Activated CD8-positive, alpha-beta memory T cell treated with anti-CD3 and anti-CD28 coated beads, Interleukin-2, amount 10 ng/mL, durations not matched to agents 7 days and 5 days (primary cell): ENCODE measurements around the gene PKP2. TPM values are rescaled to one million over a fixed set of nuclear protein-coding genes. Genes with fewer than 3 reads are reported as not detected.
"Not testable (repeated sequence)": the region's sequence is repeated elsewhere in the genome, so short reads cannot be mapped to it uniquely, and the experiment has no call there.

Source experiments
- ATAC-seq: fragments of 150-1000 bp; cut with Tn5 transposase; one replicate; pipeline ENCODE4 v1.10.0; 2021; ENCODE audit warnings: moderate library complexity
- CTCF ChIA-PET: fragments of 350-600 bp; sonication (Branson Sonifier 250); formaldehyde crosslinking; loops from one replicate; lab custom pipeline; 2021; ENCODE audit warnings: antibody characterized with exemption; lab: Charles Lee
- DNase-seq: peaks from one replicate; pipeline ENCODE4 v3.0.0-alpha.2; 2020
- H3K27ac Mint-ChIP-seq: one replicate; pipeline ENCODE4 v1.8.0; 2021; ENCODE audit warnings: mild to moderate bottlenecking, mixed read lengths
- H3K27me3 Mint-ChIP-seq: one replicate; pipeline ENCODE4 v1.8.0; 2021; ENCODE audit warnings: mixed read lengths
- H3K36me3 Mint-ChIP-seq: one replicate; pipeline ENCODE4 v1.8.0; 2021; ENCODE audit warnings: mild to moderate bottlenecking, mixed read lengths
- H3K4me1 Mint-ChIP-seq: one replicate; pipeline ENCODE4 v1.8.0; 2021; ENCODE audit warnings: mixed read lengths
- H3K4me3 Mint-ChIP-seq: one replicate; pipeline ENCODE4 v1.8.0; 2021; ENCODE audit warnings: mild to moderate bottlenecking, moderate library complexity, mixed read lengths
- H3K9me3 Mint-ChIP-seq: one replicate; pipeline ENCODE4 v1.8.0; 2022; ENCODE audit warnings: low read depth, mixed read lengths
- total RNA-seq, 2 experiments: library from RNA; stranded (reverse); gene quantifications; one replicate each; pipeline ENCODE4 v1.2.3, GENCODE V29; 2021

The PKP2 gene
- total RNA-seq, 2 experiments from 2014 or later: not detected

GRCh38 chr12:32868885-32869284 lies 27.7 kb downstream of the PKP2 start:
- Mint-ChIP-seq H3K4me1 (no peaks in the 10 kb centered on the region), H3K36me3 (no peaks in the 10 kb centered on the region), H3K27ac (no peak overlapping the region), H3K4me3 (no peak overlapping the region), H3K9me3 (no peaks in the 10 kb centered on the region), H3K27me3 (peaks cover 3% of the 10 kb centered on the region)
- ATAC-seq (no peak), DNase-seq (no peak)
- CTCF ChIA-PET: no interaction called here

GRCh38 chr12:32864731-32865130 lies 31.8 kb downstream of the PKP2 start:
- DNase-seq (no peak), ATAC-seq (no peak)
- CTCF ChIA-PET: no interaction called here
- Mint-ChIP-seq H3K27me3 (no peaks in the 10 kb centered on the region), H3K36me3 (no peaks in the 10 kb centered on the region), H3K4me1 (no peaks in the 10 kb centered on the region), H3K9me3 (no peaks in the 10 kb centered on the region), H3K4me3 (no peak overlapping the region), H3K27ac (no peak overlapping the region)

GRCh38 chr12:32863128-32863527 lies 33.4 kb downstream of the PKP2 start:
- DNase-seq: no peak
- H3K36me3 Mint-ChIP-seq: no peaks in the 10 kb centered on the region
- no peaks in the 10 kb centered on the region for H3K4me1 Mint-ChIP-seq
- H3K27ac Mint-ChIP-seq: no peak overlapping the region
- ATAC-seq: no peak
- no peak overlapping the region for H3K4me3 Mint-ChIP-seq
- H3K9me3 Mint-ChIP-seq: no peaks in the 10 kb centered on the region
- CTCF ChIA-PET: no interaction called here
- no peaks in the 10 kb centered on the region for H3K27me3 Mint-ChIP-seq

- H3K4me3 Mint-ChIP-seq, ATAC-seq, H3K36me3 Mint-ChIP-seq, H3K27ac Mint-ChIP-seq, H3K4me1 Mint-ChIP-seq, H3K9me3 Mint-ChIP-seq, DNase-seq, H3K27me3 Mint-ChIP-seq, CTCF ChIA-PET: not testable (repeated sequence)
These were observed 34.9 kb downstream of the PKP2 start for GRCh38 chr12:32861658-32862057.

GRCh38 chr12:32860192-32860591 lies 36.4 kb downstream of the PKP2 start:
- Mint-ChIP-seq H3K36me3 (no peaks in the 10 kb centered on the region), H3K9me3 (no peaks in the 10 kb centered on the region), H3K27ac (no peak overlapping the region), H3K4me3 (no peak overlapping the region), H3K4me1 (no peaks in the 10 kb centered on the region), H3K27me3 (no peaks in the 10 kb centered on the region)
- no peak for DNase-seq
- CTCF ChIA-PET: no interaction called here
- no peak for ATAC-seq

- no peaks in the 10 kb centered on the region for H3K9me3 Mint-ChIP-seq
- H3K27ac Mint-ChIP-seq: no peak overlapping the region
- H3K27me3 Mint-ChIP-seq: no peaks in the 10 kb centered on the region
- DNase-seq (no peak), ATAC-seq (no peak)
- no peaks in the 10 kb centered on the region for H3K4me1 Mint-ChIP-seq
- CTCF ChIA-PET: no interaction called here
- H3K4me3 Mint-ChIP-seq: no peak overlapping the region
- H3K36me3 Mint-ChIP-seq: no peaks in the 10 kb centered on the region
These were observed 37.2 kb downstream of the PKP2 start for GRCh38 chr12:32859389-32859788.

- Mint-ChIP-seq H3K4me1 (no peaks in the 10 kb centered on the region), H3K27ac (no peak overlapping the region), H3K9me3 (no peaks in the 10 kb centered on the region), H3K4me3 (no peak overlapping the region), H3K27me3 (no peaks in the 10 kb centered on the region), H3K36me3 (no peaks in the 10 kb centered on the region)
- DNase-seq (no peak), ATAC-seq (no peak)
- CTCF ChIA-PET: no interaction called here
These were observed 41.9 kb downstream of the PKP2 start for GRCh38 chr12:32854716-32855115.

- DNase-seq: no peak
- H3K27me3 Mint-ChIP-seq: no peaks in the 10 kb centered on the region
- no peaks in the 10 kb centered on the region for H3K9me3 Mint-ChIP-seq
- H3K27ac Mint-ChIP-seq: no peak overlapping the region
- H3K4me1 Mint-ChIP-seq: no peaks in the 10 kb centered on the region
- ATAC-seq: no peak
- no peak overlapping the region for H3K4me3 Mint-ChIP-seq
- CTCF ChIA-PET: no interaction called here
- no peaks in the 10 kb centered on the region for H3K36me3 Mint-ChIP-seq
These were observed 42.5 kb downstream of the PKP2 start for GRCh38 chr12:32854097-32854496.

- H3K4me1 Mint-ChIP-seq: no peaks in the 10 kb centered on the region
- no peak for DNase-seq
- no peaks in the 10 kb centered on the region for H3K9me3 Mint-ChIP-seq
- H3K36me3 Mint-ChIP-seq: no peaks in the 10 kb centered on the region
- no peak overlapping the region for H3K4me3 Mint-ChIP-seq
- ATAC-seq: no peak
- no peaks in the 10 kb centered on the region for H3K27me3 Mint-ChIP-seq
- no peak overlapping the region for H3K27ac Mint-ChIP-seq
- CTCF ChIA-PET: no interaction called here
These were observed 49.3 kb downstream of the PKP2 start for GRCh38 chr12:32847287-32847686.

- ATAC-seq (no peak), DNase-seq (no peak)
- CTCF ChIA-PET: no interaction called here
- Mint-ChIP-seq H3K27ac (no peak overlapping the region), H3K36me3 (no peaks in the 10 kb centered on the region), H3K4me1 (no peaks in the 10 kb centered on the region), H3K4me3 (no peak overlapping the region), H3K27me3 (no peaks in the 10 kb centered on the region), H3K9me3 (no peaks in the 10 kb centered on the region)
These were observed 50.5 kb downstream of the PKP2 start for GRCh38 chr12:32846053-32846452.

GRCh38 chr12:32843528-32844095 lies 53.0 kb downstream of the PKP2 start:
- ATAC-seq: no peak
- Mint-ChIP-seq H3K9me3 (no peaks in the 10 kb centered on the region), H3K4me3 (no peak overlapping the region), H3K27ac (no peak overlapping the region), H3K27me3 (no peaks in the 10 kb centered on the region), H3K4me1 (no peaks in the 10 kb centered on the region), H3K36me3 (no peaks in the 10 kb centered on the region)
- no peak for DNase-seq
- CTCF ChIA-PET: no interaction called here

- CTCF ChIA-PET: no interaction called here
- ATAC-seq (no peak), DNase-seq (no peak)
- H3K36me3 Mint-ChIP-seq: no peaks in the 10 kb centered on the region
- no peak overlapping the region for H3K4me3 Mint-ChIP-seq
- H3K4me1 Mint-ChIP-seq: no peaks in the 10 kb centered on the region
- H3K27me3 Mint-ChIP-seq: no peaks in the 10 kb centered on the region
- H3K9me3 Mint-ChIP-seq: no peaks in the 10 kb centered on the region
- no peak overlapping the region for H3K27ac Mint-ChIP-seq
These were observed 55.5 kb downstream of the PKP2 start for GRCh38 chr12:32841061-32841460.

GRCh38 chr12:32839828-32840227 lies 56.7 kb downstream of the PKP2 start:
- Mint-ChIP-seq H3K9me3 (no peaks in the 10 kb centered on the region), H3K27ac (no peak overlapping the region), H3K4me3 (no peak overlapping the region), H3K27me3 (no peaks in the 10 kb centered on the region), H3K4me1 (no peaks in the 10 kb centered on the region), H3K36me3 (no peaks in the 10 kb centered on the region)
- CTCF ChIA-PET: no interaction called here
- ATAC-seq: no peak
- DNase-seq: no peak

GRCh38 chr12:32837974-32838373 lies 58.6 kb downstream of the PKP2 start:
- no peaks in the 10 kb centered on the region for H3K27me3 Mint-ChIP-seq
- no peak for DNase-seq
- no peak overlapping the region for H3K4me3 Mint-ChIP-seq
- no peaks in the 10 kb centered on the region for H3K9me3 Mint-ChIP-seq
- no peaks in the 10 kb centered on the region for H3K36me3 Mint-ChIP-seq
- ATAC-seq: no peak
- H3K4me1 Mint-ChIP-seq: no peaks in the 10 kb centered on the region
- no peak overlapping the region for H3K27ac Mint-ChIP-seq
- CTCF ChIA-PET: interaction anchor here (1.2 kb wide), 1 partner anchor 16 kb away, joined by 3 read pairs; no protein-coding TSS in a partner anchor

GRCh38 chr12:32836710-32837109 lies 59.9 kb downstream of the PKP2 start:
- CTCF ChIA-PET: no interaction called here
- no peaks in the 10 kb centered on the region for H3K36me3 Mint-ChIP-seq
- DNase-seq (no peak), ATAC-seq (no peak)
- H3K4me1 Mint-ChIP-seq: no peaks in the 10 kb centered on the region
- no peak overlapping the region for H3K4me3 Mint-ChIP-seq
- no peak overlapping the region for H3K27ac Mint-ChIP-seq
- peaks cover 3% of the 10 kb centered on the region for H3K27me3 Mint-ChIP-seq
- H3K9me3 Mint-ChIP-seq: no peaks in the 10 kb centered on the region
